H54 (cell line): ENCODE measurements around the gene TSPO.

Source experiments
- DNase-seq: peaks from one replicate; pipeline ENCODE4 v3.0.0; 2011; ENCODE audit warnings: low spot score, mixed read lengths; ENCODE audit not compliant: insufficient read length
- FAIRE-seq: peaks from 3 replicates; lab custom pipeline; 2011; peaks lifted over from hg19 to GRCh38; lab: Jason Lieb, UNC
- POLR2A ChIP-seq: IDR thresholded peaks from 2 replicates; pipeline ENCODE4 v1.6.1; 2011; ENCODE audit warnings: low read depth, mild to moderate bottlenecking, low read length

Gene TSPO

GRCh38 chr22:43201486-43202219 lies 50.3 kb downstream of the TSPO start:
- no peak for DNase-seq
- no peak for TF ChIP-seq POLR2A
- FAIRE-seq, result no peak

DNA sequence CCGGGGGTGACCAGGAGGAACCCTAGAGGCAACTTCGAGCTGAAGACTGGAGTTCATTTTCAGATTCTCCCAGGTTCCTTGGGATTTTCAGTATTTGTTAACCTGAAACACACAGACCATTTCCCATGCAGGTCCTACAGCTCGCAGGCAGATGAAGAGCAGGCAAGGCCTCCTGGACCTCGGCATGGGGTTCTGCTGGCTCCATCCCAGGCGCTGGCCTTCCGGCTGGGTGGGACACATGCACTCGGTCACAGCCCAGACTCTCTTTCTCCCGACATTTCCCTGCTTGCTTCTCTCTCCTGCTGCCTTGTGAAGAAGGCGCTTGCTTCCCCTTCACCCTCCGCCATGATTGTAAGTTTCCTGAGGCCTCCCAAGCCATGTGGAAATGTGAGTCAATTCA lies 51.0 kb downstream of the TSPO start:
- DNase-seq (no peak), FAIRE-seq (no peak)
- TF ChIP-seq POLR2A, result no peak

DNA sequence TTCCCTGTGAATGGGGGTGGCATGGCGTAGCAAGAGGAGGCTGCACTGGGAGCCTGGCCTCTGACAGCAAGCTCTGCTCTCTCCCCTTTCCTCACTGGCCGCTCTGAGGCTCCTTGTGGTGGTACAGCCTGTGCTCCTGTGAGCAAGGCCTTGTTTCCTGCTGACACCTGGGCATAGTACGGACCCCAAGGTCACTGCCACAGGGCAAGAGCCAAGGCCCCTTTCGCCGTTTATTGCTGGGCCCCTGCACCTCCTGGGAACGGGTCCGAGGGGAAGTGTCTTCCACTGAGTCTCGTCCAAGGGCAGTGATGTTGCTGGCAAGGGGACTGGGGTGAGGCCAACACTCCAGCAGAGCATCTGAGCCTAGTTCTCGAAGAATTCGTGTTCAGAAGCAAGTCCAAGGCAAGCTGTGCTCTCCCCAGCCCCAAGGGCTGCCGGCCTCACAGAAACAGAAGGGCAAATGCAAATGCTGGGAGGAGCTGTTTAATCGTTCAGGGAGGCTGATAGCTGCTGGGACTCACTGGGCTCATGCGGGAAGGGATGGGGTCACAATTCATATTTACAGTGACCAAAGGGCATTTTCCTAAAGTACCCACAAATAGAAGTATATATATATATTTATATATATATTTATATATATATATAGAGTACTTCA lies 51.5 kb downstream of the TSPO start:
- FAIRE-seq (no peak), DNase-seq (no peak)
- no peak for TF ChIP-seq POLR2A

- no peak for TF ChIP-seq POLR2A
- FAIRE-seq (no peak), DNase-seq (no peak)
Measured at GRCh38 chr22:43203471-43203981, 52.2 kb downstream of the TSPO start.

DNA sequence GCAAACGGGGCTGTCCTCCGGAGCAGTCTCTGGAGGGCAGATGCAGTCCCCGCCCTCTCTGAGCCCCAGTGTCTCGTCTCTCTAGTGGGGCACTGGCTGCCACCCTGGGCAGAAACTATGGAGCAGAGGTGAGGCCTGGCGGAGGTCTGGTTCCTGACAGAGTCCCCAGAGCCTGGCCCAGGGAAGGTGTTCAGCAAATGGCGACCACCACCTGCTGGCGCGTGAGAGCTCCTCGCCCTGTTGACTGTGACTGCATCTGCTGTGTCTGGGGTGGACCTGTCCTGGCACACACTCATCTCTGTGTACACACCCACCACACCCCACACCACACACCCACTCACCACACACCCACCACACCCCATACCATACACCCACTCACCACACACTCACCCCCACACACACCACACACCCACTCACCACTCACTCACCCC lies 53.9 kb downstream of the TSPO start:
- FAIRE-seq (no peak), DNase-seq (no peak)
- TF ChIP-seq POLR2A, result no peak

GRCh38 chr22:43205748-43206508 lies 54.6 kb downstream of the TSPO start:
- no peak for TF ChIP-seq POLR2A
- FAIRE-seq (no peak), DNase-seq (no peak)

DNA sequence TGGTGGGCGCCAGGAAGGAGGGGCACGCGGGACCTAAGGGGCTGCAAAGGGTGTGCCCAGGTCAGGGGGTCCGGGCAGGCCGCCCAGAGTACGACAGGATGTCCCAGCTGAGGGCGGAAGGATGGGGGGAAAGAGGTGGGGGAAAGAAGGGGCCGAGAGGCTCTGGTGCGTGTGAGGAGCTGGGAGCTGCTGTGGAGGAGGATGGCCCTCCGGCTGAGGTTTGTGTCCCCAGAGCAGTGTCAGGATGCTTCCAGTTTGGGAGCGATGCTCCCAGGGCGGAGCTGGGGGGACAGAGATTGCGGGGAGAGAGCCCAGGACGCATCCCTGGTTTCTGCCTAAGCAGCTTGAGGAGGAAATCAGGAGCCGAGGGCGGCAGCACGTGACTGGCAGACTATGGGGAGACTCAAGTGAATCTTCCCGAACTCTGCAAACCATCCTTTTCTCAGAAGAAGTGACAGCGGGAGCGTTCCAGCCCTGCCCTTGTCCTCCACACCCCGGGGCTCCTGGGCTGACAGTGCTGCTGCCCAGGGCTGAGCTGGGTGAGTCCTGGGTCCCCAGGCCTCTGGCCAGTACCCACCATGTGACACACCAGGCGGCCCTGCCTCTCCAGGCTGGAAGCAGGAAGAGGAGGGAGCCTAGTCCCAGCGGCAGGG lies 55.3 kb downstream of the TSPO start:
- no peak for FAIRE-seq
- TF ChIP-seq POLR2A, result no peak

GRCh38 chr22:43207386-43207785 lies 56.0 kb downstream of the TSPO start:
- DNase-seq (no peak), FAIRE-seq (no peak)
- no peak for TF ChIP-seq POLR2A

More for the DNA sequence above, 55.3 kb downstream of the TSPO start:
- DNase-seq, result no peak

DNA sequence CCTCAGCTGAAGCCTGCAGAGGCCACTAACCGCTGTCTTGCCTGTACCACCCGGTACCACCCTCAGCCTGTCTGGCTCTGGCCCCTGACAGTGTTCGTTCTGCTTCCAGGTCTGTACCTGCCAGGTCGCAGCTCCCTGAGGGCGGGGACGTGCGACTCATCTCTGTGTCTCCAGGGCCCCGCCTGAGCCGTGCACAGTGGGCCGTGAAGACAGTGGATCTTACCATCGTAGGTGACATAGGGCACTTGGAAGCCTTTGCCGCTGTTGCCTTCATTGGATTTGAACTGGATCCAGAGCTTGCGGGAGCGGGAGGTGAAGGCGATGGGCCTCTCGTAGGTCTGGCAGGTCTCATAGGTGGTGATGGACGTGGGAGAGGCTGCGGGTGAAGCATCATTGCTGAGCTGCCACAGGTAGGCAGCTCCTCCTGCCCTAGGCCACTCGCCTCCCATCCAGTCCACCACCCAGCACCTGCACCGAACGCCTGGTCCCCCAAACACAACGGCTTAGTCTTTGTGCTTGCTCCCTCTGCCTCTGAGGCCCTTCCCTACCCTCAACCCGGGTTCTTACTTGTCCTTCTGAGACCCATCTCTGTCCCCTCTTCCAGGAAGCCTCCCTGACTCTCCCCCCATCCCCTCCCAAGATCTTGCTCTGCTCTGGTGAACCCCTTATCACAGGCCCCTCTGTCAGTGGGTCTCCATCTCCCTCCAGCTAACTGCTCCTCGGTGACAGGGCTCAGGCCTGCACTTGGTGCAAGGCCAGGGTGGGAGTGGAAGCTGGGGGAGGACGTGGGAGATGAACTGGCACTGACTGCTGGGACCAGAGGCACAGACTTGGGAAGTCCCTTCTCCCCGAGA lies 56.7 kb downstream of the TSPO start:
- no peak for FAIRE-seq

DNA sequence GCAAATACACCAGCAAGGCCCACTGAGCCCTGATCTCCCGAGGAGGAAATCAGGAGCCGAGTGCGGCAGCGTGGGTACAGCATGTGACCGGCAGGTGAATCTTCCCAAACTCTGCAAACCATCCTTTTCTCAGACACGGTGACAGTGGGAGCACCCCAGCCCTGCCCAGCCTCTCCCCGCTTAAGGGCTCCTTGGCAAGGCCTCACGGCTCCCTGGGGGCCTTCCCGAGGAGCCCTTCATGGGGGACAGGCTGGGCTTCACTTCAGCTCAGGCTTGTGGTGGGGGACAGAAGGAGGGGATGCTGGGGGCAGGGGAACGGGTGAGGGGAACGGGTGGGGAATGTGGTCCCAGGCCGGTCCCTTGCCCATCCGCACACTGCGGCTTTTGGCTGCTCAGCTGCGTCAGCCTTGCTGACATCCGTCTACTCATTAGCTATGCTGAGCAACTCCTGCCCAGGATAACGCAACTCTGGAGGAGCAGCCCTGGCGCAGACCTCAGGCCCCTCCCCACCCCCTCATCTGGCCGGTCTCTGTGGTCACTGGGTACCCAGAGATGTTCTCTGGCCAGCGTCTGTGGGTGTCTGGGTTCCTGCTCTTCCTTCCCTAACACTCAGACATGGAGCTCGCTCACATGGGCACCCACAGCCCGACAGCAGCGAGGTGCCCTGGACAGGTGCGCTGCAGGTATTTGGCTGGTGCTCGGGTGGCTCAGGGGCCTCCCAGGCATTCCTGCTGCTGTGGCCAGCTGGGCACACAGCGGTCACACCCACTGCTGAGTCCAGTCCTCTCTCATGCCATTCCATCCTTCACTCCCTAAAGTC lies 57.6 kb downstream of the TSPO start:
- no peak for TF ChIP-seq POLR2A
- FAIRE-seq (no peak), DNase-seq (no peak)

More for the DNA sequence above, 56.7 kb downstream of the TSPO start:
- no peak for TF ChIP-seq POLR2A
- DNase-seq, result no peak

DNA sequence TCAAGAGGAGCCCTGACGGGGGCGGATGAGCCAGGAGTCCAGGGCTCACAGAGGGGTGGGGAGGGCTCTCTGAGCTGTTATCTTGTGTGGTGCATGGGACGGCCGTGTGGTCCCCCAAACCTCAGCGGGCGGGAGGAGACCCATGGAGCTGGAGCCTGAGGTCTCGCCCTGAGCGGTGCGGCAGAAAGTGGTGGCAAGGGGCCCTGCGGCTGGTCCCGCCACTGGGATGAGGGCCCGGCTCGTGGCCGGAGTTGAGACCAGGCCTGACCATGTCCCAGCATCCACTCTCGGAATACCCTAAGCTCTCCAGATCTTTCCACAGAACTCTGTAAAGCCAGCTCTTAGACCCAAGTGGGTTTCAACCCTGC lies 58.1 kb downstream of the TSPO start:
- FAIRE-seq, result no peak
- DNase-seq, result no peak
- TF ChIP-seq POLR2A, result no peak

- FAIRE-seq (no peak), DNase-seq (no peak)
- TF ChIP-seq POLR2A, result no peak
Measured at GRCh38 chr22:43209971-43210370, 58.6 kb downstream of the TSPO start.
